A673 (cell line): ENCODE data around the gene ADAM30. TPM values are rescaled to one million over a fixed set of nuclear protein-coding genes. Genes with fewer than 3 reads are reported as not detected.

Experiments
- BruUV-seq: library from RNA; stranded (reverse); fragments of 400-500 nt; replicated peaks from 2 replicates; lab custom pipeline; 2021; lab: Mats Ljungman, UMichigan
- CTCF ChIA-PET: fragments of 300-600 bp; sonication (Branson Sonifier 250); formaldehyde crosslinking; loops from one replicate; lab custom pipeline; 2022; ENCODE audit warnings: antibody characterized with exemption; lab: Charles Lee
- POLR2A ChIA-PET: fragments of 300-600 bp; sonication (Branson Sonifier 250); formaldehyde crosslinking; loops from one replicate; lab custom pipeline; 2022; ENCODE audit warnings: antibody characterized with exemption; ENCODE audit not compliant: low non-redundant PET; lab: Charles Lee
- DNase-seq: peaks from one replicate; pipeline ENCODE4 v3.0.0-alpha.2; 2015; ENCODE audit warnings: low spot score
- H3K27ac ChIP-seq: fragments of 200-600 bp; sonication (generic); 2 replicates; pipeline ENCODE4 v1.5.1; 2016; ENCODE audit warnings: mixed run types, low read depth, mild to moderate bottlenecking, mixed read lengths, antibody characterized with exemption, low read length; ENCODE audit not compliant: poor library complexity, severe bottlenecking
- H3K27me3 ChIP-seq: fragments of 200-600 bp; sonication (generic); replicated peaks from 2 replicates; pipeline ENCODE4 v1.6.1; 2017; ENCODE audit warnings: mixed run types, low read depth, mild to moderate bottlenecking, mixed read lengths, antibody characterized with exemption, low read length; ENCODE audit not compliant: insufficient read depth, poor library complexity
- H3K36me3 ChIP-seq: fragments of 200-600 bp; sonication (generic); 2 replicates; pipeline ENCODE4 v1.6.1; 2016; ENCODE audit warnings: mixed run types, mild to moderate bottlenecking, mixed read lengths, antibody characterized with exemption, low read length; ENCODE audit not compliant: insufficient read depth, poor library complexity, severe bottlenecking
- H3K4me1 ChIP-seq: fragments of 200-600 bp; sonication (generic); 2 replicates; pipeline ENCODE4 v1.6.1; 2017; ENCODE audit warnings: mixed run types, mild to moderate bottlenecking, mixed read lengths, antibody characterized with exemption, low read length; ENCODE audit not compliant: insufficient read depth, poor library complexity, severe bottlenecking
- H3K4me3 ChIP-seq: fragments of 200-600 bp; sonication (generic); 2 replicates; pipeline ENCODE4 v1.5.1; 2016; ENCODE audit warnings: low read depth, mixed run types, mild to moderate bottlenecking, mixed read lengths, low read length; ENCODE audit not compliant: poor library complexity, severe bottlenecking
- H3K9me3 ChIP-seq: fragments of 200-600 bp; sonication (generic); 2 replicates; pipeline ENCODE4 v1.6.1; 2016; ENCODE audit warnings: mixed run types, low read depth, mild to moderate bottlenecking, mixed read lengths, antibody characterized with exemption, low read length; ENCODE audit not compliant: poor library complexity, severe bottlenecking
- CTCF ChIP-seq: fragments of 300-800, 200-600 bp; sonication (generic); conservative IDR thresholded peaks from 2 replicates; pipeline ENCODE4 v1.5.1; 2017; ENCODE audit warnings: low read depth, mild to moderate bottlenecking, antibody characterized with exemption, low read length, moderate library complexity, mixed read lengths
- EZH2 ChIP-seq: fragments of 200-600 bp; sonication (generic); IDR thresholded peaks from 2 replicates; pipeline ENCODE4 v1.6.1; 2017; ENCODE audit warnings: borderline replicate concordance, low read depth, mild to moderate bottlenecking, mixed read lengths, antibody characterized with exemption, low read length; ENCODE audit not compliant: poor library complexity, severe bottlenecking
- intact Hi-C: fragments of 100-400 bp; cut with micrococcal nuclease; formaldehyde crosslinking; loops from one replicate; pipeline ENCODE4 v1.10.0; 2022; ENCODE audit not compliant: unreplicated experiment
- total RNA-seq: library from RNA; stranded (reverse); gene quantifications from 2 replicates; pipeline ENCODE4 v1.2.3, GENCODE V29; 2021

ADAM30 gene
- total RNA-seq, 1 experiment from 2014 or later = not detected

- intact Hi-C loops = no loop called here
- no peak overlapping the region for H3K27ac ChIP-seq
- H3K4me1 ChIP-seq = no peaks in the 10 kb centered on the region
- no peaks in the 10 kb centered on the region for H3K36me3 ChIP-seq
- BruUV-seq = no TSS peak
- no peak overlapping the region for H3K4me3 ChIP-seq
- no peaks in the 10 kb centered on the region for H3K27me3 ChIP-seq
- CTCF ChIA-PET = no interaction called here
- no peak for TF ChIP-seq EZH2
- no peak for TF ChIP-seq CTCF
- POLR2A ChIA-PET = no interaction called here
- H3K9me3 ChIP-seq = no peaks in the 10 kb centered on the region
- DNase-seq = no peak
Measured at GRCh38 chr1:119902775-119903442, 6.6 kb upstream of the ADAM30 start.

- TF ChIP-seq EZH2 = no peak
- no peak for TF ChIP-seq CTCF
- POLR2A ChIA-PET = no interaction called here
- CTCF ChIA-PET = no interaction called here
- intact Hi-C loops = no loop called here
- H3K4me1 ChIP-seq = no peaks in the 10 kb centered on the region
- H3K36me3 ChIP-seq = no peaks in the 10 kb centered on the region
- no peak overlapping the region for H3K27ac ChIP-seq
- BruUV-seq = no TSS peak
- H3K9me3 ChIP-seq = no peaks in the 10 kb centered on the region
- H3K4me3 ChIP-seq = no peak overlapping the region
- no peaks in the 10 kb centered on the region for H3K27me3 ChIP-seq
- no peak for DNase-seq
Measured at GRCh38 chr1:119898981-119899720, 2.8 kb upstream of the ADAM30 start.

GRCh38 chr1:119898530-119898929, 2.2 kb upstream of the ADAM30 start:
- TF ChIP-seq CTCF (no peak), EZH2 (no peak)
- intact Hi-C loops = no loop called here
- ChIA-PET POLR2A (interaction anchor here (0.5 kb wide), 1 partner anchor 145 kb away, joined by 4 read pairs; no protein-coding TSS in a partner anchor), CTCF (no interaction called here)
- no TSS peak for BruUV-seq
- H3K9me3 ChIP-seq = no peaks in the 10 kb centered on the region
- no peak for DNase-seq
- H3K36me3 ChIP-seq = no peaks in the 10 kb centered on the region
- H3K27me3 ChIP-seq = no peaks in the 10 kb centered on the region
- no peaks in the 10 kb centered on the region for H3K4me1 ChIP-seq
- no peak overlapping the region for H3K27ac ChIP-seq
- no peak overlapping the region for H3K4me3 ChIP-seq
